Epithelial cell of esophagus (primary cell): Measurements from ENCODE around the gene MRC2.

Experiments
- DNase-seq: peaks from one replicate; pipeline ENCODE4 v3.0.0; 2010; ENCODE audit warnings: low read depth
- H3K4me3 ChIP-seq: 2 replicates; pipeline ENCODE4 v1.5.1; 2011; ENCODE audit warnings: mild to moderate bottlenecking, low read length, control low read depth
- CTCF ChIP-seq: IDR thresholded peaks from 2 replicates; pipeline ENCODE4 v1.5.1; 2011; ENCODE audit warnings: low read depth, mild to moderate bottlenecking, low read length, control low read depth, inconsistent platforms; ENCODE audit not compliant: insufficient read depth; ENCODE audit errors: missing control alignments

The MRC2 gene

DNA sequence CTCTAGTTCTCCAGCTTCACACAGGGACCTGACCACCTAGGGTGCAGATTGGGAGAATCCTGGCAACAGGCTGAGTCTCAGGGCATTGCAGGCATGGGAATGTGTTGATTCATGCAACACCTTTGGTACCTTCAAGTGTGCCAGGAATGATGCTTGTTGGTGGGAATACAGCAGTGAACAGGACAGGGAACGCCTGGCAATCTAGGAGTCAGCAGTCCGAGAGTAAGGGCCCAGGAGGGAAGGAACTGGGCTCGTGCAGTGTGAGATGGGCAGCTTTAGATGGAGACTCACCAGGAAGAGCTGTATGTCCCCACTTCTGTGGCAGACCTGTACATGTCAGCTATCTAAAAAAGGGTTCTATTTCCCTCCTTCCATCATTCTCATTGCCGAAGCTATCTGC lies 12.0 kb upstream of the MRC2 start:
- no peak for TF ChIP-seq CTCF
- H3K4me3 ChIP-seq, result no peak overlapping the region
- DNase-seq, result no peak

- DNase-seq, result no peak
- no peak for TF ChIP-seq CTCF
- no peak overlapping the region for H3K4me3 ChIP-seq
These were observed 10.2 kb upstream of the MRC2 start for GRCh38 chr17:62616993-62617893.

DNA sequence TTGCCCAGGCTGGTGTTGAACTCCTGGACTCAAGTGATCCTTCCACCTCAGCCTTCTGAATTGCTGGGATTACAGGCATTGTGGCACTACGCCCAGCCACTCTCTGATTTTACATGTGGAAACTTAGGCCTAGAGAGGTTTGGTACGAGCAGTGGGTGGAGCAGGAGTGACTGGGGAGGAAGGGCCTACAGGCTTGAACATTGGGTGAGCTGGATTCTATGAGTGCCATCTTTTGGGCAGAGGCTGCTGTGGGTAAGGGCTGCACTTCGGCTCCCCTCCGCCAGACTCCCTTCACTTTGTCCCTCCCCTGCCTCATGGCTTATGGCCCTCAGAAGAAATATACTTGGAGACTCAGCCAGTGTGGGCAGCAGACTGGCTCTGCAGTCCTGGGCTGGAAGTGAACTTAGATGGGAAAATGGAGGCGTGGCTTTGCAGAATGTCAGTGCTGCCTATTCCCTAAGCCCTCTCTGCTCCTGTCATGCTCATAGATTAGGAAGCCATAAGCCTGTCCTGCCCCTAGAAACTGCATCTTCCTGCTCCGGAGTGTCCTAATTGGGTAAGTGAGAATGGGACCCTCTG lies 9.5 kb upstream of the MRC2 start:
- peak; percentile 56 for DNase-seq
- TF ChIP-seq CTCF, result no peak
- H3K4me3 ChIP-seq, result no peak overlapping the region

- no peak for TF ChIP-seq CTCF
- no peak for DNase-seq
- no peak overlapping the region for H3K4me3 ChIP-seq
These were observed 8.6 kb upstream of the MRC2 start for GRCh38 chr17:62618647-62619416.

DNA sequence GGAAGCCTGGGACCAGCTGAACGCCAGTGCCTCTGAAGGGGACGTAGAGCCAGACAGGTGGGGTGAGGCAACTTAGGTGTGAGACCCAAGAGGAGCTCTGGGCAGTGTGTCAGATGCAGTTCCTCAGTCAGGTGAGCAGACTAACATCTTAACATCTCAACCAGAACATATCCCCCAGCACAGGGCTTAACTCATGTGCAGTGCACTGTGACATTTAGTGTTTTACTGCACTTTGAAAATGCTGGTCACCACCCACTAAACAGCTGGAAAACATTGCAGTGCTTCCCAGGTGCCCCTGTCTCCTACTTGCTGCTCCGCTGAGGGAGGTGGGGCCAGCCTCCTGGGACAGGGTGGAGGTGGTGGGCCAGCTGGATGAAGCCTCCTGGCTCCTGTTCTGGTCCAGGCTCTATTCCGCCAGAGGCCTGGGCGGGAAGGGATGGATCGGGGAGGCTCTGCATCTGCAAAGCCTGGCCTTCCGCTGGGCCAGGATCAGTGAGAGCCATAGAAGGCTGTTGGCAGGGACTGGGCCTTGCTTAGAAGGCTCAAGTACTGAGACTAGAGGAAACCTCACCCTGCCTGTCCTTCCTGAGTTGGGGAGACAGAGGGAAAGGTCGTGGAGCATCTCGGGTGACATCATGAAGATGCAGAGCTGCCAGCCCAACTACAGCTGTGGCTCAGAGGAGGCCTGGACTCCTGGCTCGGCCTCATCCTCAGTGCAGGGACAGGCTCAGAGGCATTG lies 7.9 kb upstream of the MRC2 start:
- no peak for TF ChIP-seq CTCF
- H3K4me3 ChIP-seq, result no peak overlapping the region
- no peak for DNase-seq

GRCh38 chr17:62621223-62621622 lies 6.2 kb upstream of the MRC2 start:
- DNase-seq, result no peak
- no peak for TF ChIP-seq CTCF
- no peak overlapping the region for H3K4me3 ChIP-seq
